Renal cortical epithelial cell (primary cell): ENCODE data around the gene COQ8B. TPM values are rescaled to one million over a fixed set of nuclear protein-coding genes. Genes with fewer than 3 reads are reported as not detected.

Source experiments
- DNase-seq: peaks from one replicate; pipeline ENCODE4 v3.0.0-alpha.2; 2011; ENCODE audit warnings: low read depth
- total RNA-seq: library from RNA; depleted of rRNA; stranded (reverse); fragments of >200 nt; gene quantifications from 2 replicates; pipeline ENCODE4 v1.2.3, GENCODE V29; 2014

Gene COQ8B
- total RNA-seq, 1 donor from 2014 or later, result 44.0 TPM

DNA sequence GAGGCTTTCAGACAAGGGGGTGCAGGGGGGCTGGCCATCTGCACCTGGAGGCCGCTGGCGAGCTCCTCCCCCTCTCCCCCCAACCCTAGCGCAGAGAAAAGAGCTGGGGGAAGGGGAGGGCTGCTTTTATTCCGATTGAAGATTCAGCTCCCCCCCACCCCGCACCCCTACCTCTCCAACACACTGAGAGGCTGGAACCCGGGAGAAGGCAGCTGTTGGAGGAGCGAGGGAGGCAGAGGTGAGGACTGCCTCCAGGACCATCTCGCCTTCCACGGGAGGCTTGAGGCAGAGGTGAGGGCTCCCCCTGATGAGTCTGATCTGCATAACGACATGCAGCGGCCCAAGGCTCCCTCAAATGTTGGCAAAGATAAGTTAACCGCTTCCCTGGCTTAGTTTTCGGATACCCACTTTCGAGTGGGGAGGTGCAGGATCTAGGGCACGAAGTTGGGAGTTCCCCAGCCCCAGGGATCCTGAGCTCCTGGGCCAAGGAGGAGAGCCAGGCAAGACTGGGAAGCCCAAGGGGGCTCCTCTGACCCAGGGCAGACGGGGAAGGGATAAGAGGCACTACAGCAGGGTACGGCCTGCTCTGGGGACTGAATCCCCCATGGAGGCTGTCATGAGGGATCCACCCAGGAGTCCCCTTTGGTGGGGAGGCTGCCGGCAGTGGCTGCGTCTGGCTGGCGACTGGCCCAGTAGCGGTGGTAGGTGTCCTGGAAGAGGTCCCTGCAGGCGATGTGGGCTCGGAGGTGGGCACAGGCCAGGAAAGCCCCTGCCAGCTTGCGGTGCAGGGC lies 25.1 kb downstream of the COQ8B start:
- no peak for DNase-seq

DNA sequence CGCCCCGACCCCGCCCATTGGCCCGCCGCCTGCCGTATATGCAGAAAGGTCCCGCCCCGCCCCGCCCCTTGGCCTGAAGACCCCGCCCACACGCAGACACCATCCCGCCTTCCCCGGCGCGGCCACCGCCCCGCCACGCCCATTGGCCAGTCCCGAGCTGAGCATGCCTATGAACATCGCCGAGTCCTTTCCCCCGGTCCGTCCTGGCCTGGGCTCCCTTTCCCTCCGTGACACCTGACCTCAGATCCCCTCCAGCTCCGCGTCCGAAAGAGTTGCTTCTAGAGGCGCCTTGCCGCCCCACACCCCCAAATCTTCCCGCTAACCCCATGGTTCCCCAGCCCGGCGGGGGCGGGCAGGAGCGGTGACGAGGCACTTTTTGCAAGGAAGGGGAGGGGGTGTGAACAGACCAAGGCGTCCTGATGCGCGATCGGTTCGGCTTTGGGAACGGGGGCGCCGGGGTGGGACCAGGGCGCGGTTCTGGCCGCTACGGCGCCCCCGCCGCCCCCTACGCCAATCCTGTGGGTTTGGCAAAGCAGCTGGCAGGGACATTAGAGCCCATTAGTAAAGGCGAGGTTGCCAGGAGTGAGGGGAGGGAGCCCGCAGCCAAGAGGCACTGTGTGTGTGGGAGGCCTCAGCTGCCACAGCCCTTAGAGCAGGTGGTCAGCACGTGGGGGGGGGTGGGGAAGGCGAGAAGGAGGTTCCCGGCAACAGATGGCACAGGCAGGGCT lies 25.8 kb downstream of the COQ8B start:
- DNase-seq, result peak; percentile 57

DNA sequence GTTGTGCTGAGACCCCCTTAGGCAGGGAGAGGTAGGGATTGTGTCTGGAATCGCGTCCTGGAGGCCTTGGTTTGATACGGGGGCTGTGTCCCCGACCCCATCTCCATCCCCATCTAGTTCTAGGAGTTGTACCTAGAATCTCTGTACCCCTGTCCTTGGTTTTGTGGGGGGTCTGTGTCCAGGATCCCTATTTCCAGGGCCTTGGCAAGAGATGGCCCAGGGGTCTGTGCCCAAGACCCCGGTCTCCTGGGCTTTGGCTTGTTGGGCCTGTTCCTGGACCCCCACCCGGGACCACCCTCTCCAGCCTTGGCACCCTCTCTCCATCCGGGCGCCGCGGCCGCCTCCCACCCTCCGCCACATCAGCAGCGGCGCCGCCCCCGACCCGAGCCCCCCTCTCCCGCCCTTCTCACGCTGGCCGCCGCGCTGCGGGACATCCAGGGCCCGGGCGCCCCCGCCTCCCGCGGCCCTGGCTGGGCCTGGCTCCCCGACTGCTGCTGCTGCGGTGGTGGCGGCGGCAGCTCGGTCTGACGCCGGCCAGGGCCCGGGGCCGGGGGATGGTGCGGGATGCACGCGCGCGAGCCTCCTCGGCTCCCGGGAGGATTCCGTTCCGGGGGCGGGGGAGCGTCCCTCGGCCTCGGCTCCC lies 26.5 kb downstream of the COQ8B start, which contains the start of gene NUMBL:
TSS of gene NUMBL (minus strand) at position 602 of the 643 bp plus-strand sequence. CDS start at position 434, 168 bp downstream.
- DNase-seq, result no peak

DNA sequence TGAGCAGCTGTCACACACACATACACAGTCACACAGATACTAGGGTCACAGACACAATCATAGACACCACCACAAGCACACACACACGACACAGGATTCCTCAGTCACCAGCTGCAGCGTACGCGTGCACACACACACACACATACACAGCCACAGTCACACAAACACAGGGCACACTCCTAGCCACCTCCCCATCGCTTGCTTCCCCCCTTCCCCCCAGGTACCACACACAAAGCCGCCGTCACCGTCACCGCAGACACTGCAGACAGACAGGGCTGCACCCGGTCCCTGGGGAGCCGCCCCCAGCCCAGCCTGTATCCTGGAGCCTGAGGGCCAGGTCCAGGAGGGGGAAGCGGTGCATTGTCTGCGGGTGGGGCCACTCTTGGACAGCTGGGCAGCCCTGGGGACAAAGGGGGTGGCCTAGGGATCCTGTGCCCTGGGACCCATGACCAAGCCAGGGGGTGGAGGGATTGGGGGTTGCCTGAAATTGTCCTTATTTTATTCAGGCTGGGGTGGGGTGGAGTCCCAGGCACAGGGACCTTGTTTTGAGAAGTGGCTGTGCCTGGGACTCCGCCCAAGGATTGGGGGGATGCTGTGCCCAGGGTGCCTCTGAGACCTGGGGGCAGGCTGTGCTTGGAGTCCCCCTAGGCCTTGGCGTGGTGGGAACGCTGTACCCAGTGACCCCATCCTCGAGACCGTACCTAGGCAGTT lies 27.2 kb downstream of the COQ8B start:
- DNase-seq, result no peak

DNA sequence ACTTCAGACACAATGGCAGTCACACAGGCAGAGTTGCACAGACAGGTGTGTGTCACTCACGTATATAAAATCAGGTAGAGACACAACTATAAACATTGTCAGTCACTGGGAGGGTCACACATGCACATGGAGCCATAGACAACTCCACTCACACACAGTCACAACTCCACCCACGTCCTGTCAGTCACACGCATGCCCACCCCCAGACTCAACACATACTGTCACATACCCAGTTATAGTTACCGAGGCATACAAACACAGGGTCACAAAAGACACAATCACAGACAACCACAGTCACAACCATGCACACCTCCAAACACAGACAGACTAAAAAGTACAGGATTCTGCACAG lies 27.7 kb downstream of the COQ8B start:
- no peak for DNase-seq

DNA sequence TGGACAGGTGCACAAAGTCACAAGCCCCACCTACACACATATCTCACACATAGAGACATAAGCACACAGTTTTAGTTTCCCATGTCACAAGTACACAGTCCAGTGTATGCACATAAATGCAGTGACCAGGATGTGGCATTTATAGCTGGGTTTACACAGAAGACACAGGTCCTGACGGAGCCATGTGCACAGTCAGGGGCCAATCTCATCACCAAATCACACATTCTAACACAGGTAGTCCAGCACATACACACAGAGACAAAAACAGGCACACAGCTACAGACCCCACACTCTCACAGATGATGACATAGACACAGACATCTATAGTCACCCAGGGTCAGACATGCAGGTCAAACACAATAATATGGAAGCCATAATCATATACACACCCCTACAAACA lies 28.4 kb downstream of the COQ8B start:
- DNase-seq, result no peak

DNA sequence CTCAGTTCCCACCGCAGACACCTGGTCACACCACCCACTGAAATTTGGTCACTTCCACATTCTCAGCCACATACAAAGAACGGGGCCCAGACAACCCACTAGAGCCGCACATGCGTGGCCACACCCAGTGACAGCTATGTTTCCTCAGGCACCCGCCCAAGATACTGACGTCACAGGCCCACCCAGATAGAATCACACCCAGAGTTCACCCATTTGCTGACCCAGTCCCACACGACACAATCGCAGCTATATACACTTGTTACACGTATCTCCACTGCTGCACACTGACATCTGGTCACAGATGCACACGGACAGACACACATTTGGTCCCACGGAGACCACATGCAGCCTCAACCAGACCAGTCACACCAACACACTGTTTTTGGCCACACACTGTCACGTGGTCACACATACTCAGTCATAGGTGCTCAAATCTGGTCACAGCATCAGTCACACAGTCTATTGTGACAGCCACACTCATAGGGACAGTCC lies 29.1 kb downstream of the COQ8B start:
- DNase-seq, result no peak

DNA sequence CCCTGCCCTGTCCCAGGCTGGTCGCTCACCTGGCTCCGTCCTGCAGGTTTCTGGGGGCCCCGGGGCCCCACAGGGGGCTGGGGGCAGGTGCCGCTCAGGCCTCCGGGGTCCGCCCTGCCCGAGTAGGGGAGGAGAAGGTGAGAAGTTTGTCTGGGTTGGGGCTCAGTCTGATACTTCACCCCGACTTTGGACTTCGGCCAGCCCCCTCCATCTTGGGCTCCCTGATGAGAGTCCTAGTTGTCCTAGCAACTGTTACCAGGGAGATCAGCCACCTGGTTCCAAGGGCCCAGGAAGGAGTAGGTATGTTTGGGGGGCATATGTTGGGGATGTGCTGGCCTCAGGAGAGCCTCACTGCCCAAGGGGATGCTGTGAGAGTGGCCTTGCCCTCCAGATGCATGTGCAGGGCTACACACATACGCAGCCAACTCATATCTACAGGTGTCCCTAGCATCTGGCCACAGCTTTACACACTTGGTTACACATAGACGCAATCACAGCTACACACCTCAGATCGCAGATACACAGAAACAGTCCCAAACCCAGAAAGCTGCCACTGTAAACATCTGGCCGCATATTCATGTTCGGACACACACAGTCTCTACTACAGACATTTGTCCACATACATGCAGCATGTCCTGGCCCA lies 29.7 kb downstream of the COQ8B start:
- DNase-seq, result no peak

DNA sequence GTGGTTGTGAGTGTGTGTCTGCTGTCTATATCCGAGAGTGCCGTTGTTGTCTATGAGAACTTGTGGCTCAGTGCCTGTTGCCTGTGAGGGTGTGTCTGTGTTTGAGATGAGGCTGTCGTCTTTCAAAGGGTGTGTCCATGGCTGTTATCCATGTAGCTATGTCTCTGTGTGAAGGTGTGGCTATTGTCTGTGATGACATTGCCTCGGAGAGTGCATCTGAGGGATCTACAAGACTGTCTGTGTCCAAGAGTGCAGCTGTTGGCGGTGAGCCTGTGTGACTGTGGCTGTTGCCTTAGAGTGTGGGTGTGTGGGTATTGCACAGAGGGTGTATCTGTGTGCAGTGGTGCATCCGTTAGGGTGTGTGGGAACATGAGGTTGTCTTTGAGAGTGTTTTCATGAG lies 31.1 kb downstream of the COQ8B start:
- no peak for DNase-seq

DNA sequence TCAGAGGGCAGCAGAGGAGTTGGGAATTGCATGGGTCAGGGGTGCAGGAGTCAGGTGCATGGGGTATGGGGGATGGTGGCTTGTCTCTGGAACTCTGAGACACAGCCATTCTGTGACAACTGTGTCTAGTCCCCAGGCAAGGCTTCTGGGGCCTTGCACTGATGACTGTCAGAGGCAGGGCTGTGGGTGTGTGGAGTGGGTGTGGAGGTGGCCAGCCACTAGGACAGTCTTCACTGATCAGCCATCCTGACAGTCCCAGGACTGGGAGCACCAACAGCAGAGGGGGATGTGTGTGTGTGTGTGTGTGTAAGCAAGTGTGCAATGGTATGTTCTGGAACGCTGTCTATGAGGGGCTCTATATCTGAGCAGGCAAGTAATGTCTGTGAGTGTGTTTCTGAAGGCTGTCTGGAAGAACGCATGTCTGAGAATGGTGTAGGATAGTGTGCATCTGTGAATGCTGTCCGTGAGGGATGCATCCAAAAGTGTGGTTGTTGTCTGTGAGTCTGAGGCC lies 31.6 kb downstream of the COQ8B start:
- no peak for DNase-seq

DNA sequence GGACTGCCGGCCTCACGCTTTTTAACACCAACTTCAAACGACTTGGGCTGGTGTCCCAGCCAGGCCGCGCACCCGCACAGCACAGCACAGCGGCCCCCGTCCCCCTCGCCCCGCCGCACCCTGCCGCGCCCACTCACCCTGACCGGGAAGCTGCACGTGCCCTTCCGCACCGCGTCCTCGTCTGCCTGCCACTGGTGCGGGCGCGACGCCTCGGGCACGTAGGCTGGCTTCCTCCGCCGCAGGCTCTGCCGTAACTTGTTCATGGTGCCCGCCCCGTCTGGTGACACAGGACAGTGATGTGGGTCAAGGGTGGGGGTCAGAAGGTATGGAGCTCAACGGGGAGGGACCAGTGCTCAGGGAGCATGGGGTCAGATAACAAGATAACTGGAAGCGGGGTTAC lies 32.4 kb downstream of the COQ8B start:
- no peak for DNase-seq

DNA sequence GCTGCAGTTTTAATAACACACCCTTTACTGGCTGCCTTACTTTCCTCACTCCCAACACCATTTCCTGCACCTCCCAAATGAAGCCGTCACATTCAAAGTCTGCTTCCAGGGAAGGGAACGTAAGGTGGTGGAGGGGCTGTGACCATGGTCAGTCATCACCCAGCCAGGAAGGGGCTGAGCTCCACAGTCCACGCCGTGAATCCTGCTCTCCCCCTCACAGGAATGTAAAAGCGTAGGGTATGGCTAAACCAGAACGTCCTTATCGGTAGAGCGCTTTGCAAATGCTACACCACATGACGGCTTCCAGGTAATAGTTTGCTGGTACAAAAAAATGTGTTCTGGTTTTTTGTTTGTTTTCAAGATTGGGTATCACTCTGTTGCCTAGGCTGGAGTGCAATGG lies 33.2 kb downstream of the COQ8B start:
- DNase-seq, result no peak

DNA sequence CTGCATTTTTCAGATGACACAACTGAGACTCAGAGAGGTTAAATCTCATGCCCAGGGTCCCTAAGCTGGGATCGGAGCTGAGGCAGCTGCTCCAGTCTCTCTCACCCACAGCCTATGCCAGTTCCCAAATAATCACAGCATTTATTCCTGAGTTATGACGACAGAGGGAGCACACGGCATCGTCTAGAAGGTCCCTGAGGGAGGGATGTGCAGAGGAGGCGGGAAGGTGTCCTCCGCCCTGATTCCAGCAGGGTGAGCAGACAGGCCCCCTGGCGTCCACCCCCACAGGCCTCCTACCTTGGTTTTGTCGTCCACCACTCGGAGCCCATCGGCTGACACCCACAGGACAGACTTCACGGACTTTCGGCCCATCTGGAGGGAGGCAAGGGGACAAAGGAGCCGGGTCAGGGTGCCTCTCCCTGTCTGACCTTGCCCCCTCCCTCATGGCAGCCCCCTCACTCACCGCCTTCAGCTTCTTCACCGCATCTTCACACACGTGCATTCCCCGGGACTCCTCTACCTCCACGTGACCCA lies 34.2 kb downstream of the COQ8B start:
- DNase-seq, result no peak

DNA sequence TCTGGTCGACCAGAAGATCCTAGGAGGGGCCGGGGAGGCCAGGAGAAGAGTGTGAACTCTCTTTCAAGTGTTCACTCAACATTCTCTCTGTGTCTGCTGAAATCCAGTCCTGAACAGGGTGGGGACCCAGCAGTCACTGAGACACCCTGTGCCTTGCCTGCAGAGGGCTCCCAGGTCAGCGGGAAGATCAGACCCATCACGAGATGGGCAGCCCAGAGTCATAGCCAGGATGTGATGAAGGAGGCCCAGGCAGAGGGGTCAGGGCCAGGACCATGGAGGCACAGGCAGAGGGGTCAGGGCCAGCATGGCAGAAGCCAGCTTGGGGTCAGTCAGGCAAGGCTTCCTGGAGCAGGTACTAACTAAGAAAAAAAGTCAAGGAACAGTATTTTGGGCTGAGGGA lies 35.6 kb downstream of the COQ8B start:
- no peak for DNase-seq

DNA sequence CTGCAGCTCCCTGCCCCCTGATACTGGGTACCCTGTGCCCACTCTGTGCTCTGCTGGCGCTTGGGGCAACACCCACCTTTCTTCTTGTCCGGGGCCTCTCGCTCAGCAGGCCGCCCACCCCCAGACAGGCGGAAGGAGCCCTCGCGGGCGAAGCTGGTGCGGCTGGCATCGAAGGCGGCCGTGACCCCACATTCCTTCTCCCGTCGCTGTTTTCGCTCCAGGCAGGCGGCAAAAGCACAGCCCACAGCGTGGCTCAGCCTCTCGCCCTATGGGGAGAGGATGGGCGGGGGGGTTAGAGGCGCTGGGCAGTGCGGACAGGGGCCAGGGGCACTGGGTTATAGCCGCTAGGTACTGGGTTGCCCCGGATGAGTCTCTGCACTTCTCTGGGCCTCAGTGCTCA lies 39.5 kb downstream of the COQ8B start:
- DNase-seq, result no peak

DNA sequence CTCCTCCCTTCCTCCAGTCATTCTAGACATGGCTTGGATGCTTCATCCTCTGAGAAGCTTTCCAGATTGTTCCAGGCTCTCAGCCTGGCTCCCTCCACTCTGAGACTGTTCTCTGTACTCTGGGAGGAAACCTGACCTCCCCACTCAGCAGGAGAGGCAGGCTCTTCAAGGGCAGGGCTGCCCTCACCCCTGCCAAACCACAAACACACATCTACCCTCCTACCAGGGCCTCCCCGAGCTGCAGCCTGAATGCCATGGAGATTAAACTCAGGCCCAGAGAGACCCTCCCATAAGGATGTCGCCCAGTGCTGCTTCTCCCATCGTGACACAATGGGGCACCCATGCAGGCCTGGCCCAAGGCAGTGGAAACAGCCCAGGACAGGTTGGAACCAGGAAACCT lies 42.4 kb downstream of the COQ8B start:
- DNase-seq, result no peak

DNA sequence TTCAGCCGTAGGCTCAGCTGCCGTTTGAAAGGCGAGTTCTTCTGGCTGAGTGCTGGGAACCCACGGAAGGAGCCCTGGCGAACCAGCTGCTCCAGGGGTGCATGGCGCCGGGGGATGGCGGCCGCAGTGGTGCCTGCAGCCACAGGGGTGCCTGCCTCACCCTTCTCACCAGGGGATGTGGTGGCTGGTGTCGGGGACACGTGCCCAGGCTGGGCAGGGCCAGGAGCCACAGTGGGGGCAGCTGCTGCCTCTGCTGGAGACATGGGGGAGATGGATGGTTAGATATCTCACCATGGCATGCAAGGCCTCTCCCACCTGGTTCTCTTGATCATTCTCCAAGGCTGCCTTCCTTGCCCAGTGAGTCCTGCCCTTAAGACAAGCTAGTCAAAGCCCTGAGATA lies 43.3 kb downstream of the COQ8B start:
- DNase-seq, result no peak

DNA sequence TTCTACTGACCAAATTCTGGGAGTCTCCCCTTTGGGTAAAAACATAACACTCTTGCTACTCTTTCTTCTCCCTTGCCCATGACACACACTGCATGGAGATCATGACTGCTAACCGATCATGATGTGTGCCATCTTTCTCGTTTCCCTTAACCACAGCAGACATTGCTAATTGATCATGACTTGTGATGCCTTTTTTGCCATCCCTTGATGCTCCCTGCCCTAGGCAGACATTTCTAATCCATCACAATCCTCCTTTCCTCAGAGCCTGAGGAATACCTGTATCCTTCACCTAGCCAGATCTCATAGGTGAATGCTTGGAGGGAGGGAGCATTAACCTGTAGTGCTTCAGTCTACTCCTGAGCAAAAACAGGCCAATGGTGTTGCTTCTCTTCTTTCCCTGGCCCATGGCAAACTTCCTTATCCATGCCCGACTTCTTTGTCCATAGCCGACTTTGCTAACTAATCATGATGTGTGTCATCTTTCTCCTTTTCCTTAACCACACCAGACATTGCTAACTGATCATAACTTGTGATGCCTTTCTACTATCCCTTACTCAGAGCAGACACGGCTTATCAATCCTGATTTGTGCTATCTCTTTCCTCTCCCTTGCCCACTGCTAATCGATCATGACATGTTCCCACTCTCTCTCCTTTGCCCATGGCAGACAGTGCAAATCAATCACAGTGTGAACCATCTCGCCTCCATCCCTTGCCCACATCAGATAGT lies 44.0 kb downstream of the COQ8B start:
- no peak for DNase-seq

DNA sequence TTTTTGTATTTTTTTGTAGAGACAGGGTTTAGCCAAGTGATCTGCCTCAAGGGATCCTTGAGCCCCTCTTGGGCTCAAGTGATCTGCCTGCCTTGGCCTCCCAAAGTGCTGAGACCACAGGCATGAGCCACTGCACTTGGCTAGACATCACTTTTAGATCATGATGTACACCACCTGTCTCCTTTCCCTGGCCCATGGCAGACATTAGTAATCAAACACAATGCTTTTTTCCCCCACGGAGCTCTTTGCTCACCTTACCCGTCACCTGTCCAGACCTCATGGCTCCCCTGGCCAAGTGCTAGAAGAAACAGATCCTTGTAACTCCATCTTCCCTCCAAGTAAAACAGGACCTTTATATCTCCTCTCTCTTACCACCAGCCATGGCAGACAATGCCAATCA lies 44.6 kb downstream of the COQ8B start:
- DNase-seq, result no peak

DNA sequence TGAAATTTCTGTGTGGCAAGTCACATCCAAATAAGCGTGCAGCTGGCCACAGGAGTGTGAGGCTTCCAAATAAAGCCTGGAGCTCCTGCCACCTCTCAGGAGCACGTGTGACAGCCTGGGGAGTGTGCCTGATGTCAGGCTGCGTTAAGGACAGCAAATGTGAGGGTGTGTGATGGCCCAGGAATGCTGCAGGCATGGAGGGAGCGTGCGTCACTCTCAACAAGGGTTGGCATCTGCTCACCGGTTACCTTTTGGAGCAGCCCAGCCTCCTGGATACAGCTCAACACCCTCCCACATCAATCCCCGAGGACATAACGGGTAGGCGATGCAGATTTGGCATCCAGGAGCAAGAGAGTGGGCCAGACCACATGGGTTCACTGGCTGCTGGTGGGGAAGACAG lies 45.3 kb downstream of the COQ8B start:
- no peak for DNase-seq
